NCI-H69 (cell line): Measurements from ENCODE around the gene SLC12A7.
"Not testable (repeated sequence)": the region's sequence is repeated elsewhere in the genome, so short reads cannot be mapped to it uniquely, and the experiment has no call there.

ENCODE experiments used
- DNase-seq: peaks from one replicate; lab custom pipeline; 2025; lab: John Stamatoyannopoulos, UW

Gene SLC12A7

DNA sequence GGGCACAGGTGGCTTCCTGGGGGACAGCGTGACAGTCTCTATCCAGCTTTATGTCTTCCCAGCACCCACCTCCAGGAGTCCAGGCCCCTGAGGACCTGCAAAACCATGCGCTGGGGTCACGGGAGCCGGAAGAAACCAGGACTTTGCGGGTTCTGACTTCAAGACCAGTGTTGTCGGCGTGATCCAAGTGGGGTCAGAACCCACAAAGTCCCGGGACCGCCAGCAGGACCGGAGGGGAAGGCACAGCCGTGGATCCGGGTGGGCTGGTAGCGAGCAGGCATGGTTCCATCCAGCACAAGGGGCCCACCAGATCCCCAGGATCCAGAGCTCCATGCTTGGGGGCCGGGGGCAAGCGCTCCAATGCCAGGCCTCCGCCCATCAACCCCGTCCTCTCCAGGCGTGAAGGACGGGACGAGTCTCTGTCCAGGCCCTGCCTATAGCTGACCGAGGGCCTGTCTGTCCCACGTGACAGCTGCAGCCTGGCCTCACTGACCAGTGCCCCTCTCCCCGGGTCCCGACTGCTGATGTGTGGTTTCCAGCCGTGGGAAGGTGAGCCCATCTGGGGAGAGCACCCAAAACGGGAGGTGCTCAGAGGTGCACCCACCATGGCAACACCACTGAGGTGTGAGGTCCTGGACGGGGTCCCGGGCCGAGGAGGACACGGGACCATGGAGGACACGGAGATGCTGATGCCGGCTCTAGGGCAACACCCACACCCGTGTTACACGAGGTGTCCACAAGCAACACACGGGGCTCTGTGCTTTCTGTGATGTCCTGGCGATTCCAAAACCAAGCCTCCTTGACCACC, 48.9 kb downstream of the SLC12A7 start:
- no peak for DNase-seq

DNA sequence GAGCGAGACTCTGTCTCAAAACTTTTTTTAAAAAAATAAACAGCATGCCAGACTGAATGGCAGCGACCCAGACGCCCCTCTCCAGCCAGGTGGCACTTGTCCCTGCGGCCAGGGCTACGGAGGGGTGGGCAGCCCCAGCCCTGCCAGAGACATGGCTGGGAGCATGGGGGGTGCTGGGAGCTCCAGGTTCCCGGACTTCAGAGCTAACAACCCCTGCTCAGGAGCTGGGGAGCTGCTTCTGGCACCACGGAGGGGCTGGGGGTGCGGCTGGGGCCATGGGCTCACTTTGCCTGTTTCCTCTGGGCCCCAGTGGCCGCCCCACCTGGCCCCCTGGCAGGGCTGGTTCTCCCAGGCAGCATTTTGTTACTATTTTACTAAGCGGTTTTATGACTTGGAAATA, 49.9 kb downstream of the SLC12A7 start:
- no peak for DNase-seq

DNA sequence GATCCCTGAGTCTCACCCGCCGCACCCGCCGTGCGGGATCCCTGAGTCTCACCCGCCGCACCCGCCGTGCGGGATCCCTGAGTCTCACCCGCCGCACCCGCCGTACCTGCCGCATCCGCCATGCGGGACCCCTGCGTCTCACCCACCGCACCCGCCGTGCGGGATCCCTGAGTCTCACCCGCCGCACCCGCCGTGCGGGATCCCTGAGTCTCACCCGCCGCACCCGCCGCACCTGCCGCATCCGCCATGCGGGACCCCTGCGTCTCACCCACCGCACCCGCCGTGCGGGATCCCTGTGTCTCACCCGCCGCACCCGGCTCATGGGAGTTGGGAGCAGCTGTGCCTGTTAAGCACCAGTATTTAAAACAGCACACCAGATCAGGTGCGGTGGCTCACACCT, 50.6 kb downstream of the SLC12A7 start:
- DNase-seq: not testable (repeated sequence)

DNA sequence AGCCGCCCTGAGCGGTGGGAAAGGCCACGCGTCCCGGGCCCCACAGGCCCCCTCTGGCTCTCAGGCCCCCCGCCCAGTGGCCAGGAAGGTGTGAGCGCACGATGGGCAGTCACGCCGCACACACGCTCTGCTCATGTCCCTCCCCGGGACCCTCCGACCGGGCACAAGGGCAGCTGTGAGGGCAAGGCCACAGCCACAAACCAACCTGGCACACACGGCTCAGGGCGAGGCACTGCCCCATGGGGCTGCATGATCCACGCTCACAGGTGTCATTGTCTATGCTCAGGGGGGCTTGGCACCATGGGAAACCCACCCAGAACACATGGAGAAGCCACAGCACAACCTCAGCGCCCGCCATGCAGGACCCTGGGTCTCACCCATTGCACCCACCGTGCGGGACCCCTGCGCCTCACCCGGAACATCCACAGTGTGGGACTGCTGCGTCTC, 51.3 kb downstream of the SLC12A7 start:
- no peak for DNase-seq

DNA sequence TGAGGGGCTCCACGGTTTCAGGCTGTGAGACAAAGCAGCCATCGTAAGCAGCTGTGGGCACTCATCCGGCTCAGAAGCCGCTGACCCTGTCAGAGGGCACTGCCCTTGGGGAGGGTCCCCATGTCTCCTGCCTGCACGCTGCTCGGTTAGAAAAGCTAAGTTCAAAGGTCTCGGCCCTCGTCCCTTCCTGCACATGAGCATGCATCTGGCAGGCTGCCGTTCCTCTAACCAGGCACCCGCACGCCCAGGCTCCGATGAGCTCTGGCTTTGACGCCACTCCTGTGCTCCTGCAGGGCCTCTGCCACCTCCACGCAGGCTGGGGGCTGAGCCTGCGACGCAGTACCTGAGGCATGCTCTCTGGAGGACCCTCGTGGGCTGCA, 52.0 kb downstream of the SLC12A7 start:
- DNase-seq: no peak

DNA sequence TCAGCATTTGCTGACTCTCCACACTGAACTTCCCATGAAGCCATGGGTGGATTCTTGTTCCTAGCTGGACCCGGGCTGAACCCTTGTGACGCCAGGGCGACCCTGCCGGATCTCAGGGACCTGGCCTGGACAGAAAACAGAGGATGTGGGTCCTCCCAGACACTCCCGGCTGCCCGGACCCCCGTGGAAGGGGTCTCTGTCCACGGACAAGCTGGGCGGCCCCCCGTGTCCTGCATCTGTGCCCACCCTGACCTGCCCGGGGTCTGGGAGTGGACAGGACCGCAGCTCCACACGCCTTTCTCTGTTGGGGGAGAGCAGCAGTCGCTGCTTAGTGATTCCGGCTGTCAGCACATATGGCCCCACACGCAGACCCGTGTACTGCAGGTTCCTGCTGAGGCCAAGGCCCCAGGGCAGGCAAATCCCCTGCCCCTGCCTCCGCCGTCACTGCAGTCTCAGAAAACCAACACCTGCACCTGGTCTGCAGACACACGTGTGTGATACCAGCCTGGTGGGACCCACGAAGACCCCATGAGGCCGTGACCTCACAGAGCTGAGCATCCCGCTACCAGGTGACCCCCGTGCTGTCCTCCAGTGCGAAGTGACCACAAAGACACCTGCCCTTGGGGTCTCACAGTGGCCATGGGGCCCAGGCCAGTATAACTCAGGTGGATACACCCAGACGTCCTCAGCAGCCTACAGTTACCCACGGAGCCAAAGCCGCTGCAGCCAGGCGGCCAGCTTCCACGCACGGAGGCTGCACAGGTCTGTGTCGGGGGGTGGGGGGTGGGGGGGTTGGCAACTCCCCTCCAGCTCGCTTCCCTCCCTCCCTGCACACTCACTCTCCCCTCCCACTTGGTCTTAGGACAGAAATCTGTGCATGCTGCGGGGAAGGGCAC, 52.6 kb downstream of the SLC12A7 start:
- no peak for DNase-seq

DNA sequence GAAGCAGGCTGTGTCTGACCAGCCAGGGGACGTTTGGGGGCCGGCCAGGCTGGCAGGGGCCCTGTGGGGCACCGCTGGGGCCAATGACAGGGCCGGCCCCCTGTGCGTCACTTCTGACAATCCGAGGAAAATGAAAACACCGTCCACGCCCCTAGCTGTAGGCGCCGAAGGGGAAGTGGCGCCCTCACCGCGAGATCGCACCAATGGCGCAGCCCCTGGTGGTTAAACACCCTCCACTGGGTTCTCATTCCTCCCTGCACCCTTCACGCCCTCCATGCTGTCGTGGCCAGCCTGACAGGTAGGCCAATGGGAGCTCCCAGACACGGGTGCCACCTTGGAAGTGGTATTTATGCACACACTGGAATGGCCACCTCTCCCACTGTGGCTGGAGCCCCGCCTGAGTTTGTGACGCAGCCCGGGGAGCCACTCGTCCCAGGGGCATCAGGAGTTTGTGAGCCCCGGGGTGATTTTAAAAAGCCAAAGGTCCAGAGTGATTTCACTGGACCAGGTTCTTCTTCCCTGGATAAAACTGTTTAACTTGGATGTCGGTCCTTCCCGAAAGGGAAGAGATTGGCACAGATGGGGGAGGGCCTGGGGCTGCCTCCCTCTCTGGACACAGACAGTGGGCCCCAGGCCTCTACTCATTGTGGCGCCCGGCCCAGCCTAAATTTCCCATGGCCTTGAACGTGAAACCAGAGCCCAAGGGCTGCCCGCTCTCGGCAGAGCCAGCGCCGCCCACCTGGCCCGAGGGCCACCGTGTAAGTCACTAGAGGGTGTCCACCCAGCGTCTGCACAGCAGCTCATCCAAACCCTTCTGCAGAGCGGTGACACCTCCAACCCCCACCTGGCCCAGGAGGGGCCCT, 53.5 kb downstream of the SLC12A7 start:
- DNase-seq: no peak

DNA sequence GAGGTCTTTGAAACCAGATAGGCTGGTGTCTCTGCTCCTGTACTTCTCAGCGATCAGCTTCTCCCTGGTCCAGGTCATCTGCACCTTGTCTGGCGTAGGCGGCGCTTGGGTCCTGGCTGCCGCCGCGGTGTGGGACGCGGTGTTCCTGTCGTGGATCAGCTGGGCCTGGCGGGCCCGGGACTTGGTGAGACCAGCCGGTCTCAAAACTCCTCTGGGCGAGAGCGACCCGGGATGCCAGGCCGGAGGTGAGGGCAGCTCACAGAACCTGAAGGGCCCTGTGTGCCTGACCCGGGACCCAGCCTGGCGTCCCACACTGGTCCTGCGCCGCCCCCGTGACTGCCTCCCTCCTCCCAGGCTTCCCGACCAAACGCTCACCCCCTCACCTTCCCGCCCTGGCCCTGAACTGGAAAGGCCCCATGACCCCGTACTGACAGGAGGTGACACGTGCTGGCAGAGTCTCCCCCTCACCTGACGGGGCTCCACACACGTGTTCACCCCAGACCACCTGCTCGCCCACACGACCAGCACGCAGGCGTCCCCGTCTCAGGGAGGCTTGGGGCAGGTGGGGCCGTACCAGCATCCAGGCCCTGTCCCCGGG, 54.3 kb downstream of the SLC12A7 start:
- DNase-seq: no peak

DNA sequence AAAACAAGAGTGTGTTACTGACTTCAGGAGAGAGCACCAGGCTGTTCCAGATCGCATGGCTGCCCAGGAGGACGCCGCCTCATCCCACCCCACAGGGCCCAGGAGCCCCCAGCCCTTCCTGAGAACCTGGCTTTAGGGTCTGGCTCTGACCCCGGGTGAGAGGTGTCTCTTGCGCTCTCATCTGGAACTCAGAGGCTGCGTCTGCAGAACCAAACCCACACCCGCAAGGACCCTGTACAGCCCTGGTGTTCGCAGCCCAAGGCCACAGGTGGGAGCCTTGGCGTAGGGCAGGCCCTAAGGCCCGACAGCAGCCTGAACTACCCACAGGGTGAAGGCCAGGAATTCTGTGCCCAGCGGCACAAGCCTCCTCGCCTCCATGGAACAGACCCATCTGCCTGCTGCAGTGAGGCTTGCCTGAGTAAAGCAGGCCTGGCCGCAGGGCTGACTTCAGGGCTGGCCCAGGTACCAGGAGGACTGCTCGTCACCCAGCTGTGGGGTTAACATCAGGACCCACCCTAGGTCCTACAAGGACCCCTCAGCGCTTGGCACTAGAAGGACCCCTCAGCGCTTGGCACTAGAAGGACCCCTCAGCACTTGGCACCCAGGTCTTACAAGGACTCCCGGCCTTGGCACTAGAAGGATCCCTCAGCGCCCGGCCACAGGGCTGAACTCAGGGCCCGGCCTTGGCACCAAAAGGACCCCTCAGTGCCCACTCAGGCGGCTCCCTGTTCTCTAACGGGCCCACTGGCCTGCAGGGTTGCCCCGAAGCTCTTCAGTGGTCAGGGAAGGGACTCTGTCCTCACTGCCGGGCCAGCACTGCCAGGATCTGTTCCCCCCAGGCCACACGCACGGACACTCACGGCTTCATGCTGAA, 55.0 kb downstream of the SLC12A7 start:
- no peak for DNase-seq

DNA sequence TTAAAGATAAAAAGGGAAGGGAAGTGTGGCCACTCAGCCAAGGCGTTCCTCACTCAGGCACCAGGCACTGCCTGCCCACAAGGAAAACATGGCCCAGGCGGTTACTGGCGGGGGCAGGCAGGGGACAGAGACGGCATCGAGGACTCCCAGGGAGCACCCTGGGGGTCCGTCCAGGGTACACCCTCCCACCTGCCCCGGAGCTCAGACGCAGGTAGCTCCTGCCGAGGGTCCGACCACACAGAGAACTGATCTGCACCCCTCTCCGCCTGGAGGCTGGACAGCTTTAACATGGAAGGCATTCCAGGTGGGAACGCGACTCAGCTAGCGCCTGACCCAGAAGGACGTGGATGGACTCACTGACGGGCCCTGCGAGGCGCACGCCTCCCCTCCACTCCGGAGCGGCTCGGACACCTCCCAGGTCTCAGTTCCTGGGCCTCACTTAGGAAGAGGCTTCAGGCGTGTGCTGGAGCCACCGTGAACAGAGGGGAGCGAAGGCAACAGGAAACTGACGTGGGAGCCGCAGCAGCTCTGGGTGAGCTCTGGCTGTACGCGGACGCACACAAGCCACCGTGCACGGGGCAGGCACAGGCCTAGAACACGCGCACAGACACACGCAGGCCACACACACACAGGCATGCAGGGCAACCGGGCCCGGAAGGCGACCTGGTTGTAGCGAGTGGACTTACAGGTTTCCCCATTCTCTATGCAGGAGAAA, 55.8 kb downstream of the SLC12A7 start:
- no peak for DNase-seq

DNA sequence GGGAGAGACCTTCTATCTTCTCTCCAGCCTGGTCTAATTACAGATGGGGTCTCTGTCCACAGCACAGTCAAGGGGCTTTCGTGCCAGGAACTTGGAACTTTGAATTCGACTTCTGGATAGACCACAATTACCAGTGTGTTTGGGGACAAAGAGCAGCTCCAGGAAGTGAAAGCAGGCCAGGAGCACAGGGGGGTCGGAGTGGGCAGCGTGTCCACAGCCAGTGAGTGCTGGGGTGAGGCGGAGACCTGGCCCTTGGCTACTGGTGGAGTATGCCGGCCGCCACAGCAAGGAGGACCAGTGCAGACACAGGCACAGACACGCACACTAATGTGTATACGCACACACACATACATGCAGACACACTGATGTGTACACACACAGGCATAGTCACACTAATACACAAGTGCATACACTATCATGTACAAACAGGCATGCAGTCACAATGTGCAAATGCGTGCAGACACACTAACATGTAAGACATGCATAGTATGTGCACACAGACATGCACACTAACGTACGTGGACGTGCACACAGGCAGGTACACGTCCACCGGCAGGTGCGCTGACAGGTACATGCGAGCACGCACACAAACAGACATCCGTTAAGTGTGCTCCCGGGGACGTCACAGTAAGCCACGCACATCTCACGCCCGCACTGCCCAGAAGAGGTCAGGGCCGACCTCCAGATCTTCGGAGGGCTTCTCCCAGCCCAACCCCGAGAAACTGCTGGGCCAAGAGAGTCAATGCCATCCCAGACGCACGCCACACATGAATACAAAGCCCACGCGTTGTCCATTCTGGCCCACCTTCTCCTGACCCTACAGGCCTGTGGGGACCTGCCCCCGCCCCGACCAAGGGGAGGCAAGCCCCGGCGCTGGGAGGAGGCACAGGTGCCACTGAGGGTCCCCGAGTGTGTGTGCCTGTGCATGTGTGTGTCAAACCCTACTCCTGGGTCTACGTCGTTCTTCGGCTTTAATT, 56.8 kb downstream of the SLC12A7 start:
- no peak for DNase-seq

DNA sequence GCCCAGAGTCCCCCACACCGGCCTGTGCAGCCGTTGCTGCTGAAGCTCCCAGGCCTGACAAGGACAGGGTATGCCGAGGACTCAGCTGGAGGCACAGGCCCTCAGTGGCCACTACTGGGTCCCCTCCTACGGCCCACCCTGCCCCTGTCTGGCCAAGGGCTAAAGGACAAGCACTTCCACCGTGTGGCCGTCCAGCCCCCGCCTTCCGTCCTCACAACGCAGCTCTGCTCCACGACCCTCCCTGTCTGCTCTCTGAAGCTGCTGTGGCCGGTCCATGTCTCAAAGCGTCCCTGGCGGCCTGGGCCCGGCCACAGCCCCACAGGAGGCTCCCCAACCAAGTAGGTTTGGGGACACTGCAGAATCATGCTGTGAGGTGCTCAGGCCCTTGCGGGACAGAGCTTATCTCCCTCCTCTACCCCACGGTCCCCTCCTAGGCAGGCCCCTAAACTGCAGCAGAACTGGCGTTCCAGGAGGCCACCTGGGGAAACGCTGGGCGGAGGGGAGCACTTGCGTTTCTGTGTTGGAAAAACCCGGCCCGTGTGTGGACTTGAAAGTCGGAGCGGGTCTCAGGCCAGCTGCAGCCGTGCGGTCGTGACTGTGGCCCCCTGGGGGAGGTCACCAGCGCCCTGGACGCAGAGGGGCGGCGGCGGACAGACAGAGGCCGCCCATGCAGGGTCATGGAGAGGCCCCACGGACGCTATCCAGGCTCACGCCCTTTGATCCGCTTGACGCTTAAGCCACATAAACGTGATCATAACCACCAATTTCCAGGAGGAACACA, 57.7 kb downstream of the SLC12A7 start:
- no peak for DNase-seq

DNA sequence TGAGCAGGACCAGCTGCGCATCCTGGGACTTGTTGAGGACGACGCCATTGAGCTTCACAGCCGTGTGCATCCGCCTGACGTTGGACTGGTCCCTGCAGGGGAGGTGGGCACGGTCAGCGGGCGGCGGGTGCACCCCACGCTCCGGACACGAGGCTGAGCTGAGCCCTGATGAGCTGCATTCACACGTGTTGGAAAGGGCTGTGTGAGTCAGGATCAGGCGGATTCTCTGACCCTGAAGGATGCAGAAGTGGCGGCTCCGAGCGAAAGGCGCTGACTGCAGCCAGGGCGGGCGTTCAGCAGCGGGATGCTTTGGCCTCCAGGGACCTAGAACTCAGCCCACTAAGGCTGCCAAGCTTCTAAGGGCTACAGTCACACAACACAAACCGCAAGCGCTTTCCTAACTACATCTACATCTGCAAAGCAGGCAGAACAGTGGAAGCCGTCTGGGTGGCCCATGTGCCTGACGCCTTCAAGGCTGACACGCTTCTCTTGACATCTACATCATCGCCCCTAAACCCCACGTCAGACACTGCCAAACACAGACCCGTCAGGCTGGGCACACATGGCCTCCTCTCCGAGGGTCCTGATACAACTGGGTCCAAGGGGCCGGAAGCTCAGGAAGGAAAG, 58.4 kb downstream of the SLC12A7 start:
- no peak for DNase-seq

DNA sequence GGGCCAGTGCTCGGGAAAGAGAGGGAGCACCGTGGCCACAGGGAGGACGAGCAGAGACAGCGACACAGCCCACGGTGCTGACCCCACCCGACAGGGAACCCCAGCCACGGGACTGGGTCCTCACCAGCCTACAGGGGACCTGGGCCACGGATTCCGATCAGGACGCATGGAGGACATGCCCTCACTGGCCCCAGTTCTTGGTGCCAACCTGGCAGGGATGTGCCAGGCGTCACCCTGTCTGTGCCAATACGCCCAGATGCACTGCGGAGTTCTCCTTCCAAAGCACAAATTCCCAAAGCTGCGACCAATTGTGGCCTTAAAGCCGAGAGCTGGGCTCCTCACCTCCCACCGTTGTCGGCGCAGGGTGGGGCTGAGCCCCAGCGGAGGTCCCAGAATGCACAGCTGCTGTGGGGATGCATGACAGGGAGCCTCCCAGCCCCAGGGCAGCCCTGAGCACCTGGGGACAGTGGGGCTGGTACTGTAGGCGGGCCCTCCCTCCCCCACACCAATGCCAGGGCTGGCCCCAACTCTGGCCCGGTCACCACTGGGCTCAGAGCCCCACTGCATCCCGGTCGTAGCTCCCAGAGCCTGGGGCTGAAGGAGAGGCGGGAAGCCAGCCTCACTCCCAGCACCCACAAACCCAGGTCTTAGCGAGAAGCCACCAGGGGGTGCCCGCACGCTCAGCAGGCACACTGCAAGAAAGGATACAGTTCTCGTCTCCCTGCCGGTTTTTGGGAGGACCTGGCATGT, 59.0 kb downstream of the SLC12A7 start:
- no peak for DNase-seq

DNA sequence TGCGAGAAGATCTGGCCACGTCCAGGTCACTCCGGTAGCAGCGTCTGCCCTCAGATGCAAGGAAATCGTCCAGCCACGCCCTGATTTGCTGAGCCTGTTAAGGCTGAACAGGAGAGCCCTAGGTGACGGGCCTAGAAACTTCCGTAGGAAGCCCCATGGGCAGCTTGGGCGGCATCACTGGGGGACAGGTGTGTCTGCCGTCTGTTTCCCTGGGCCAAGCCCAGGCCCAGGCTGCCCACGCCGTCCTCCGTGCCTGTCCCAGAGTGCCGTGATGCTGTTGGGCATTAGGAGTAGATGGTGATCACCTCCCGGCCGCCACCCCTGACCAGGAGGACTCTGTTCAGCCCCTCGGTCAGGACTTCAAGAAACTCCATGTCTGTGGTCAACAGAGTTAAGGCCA, 59.8 kb downstream of the SLC12A7 start:
- no peak for DNase-seq

DNA sequence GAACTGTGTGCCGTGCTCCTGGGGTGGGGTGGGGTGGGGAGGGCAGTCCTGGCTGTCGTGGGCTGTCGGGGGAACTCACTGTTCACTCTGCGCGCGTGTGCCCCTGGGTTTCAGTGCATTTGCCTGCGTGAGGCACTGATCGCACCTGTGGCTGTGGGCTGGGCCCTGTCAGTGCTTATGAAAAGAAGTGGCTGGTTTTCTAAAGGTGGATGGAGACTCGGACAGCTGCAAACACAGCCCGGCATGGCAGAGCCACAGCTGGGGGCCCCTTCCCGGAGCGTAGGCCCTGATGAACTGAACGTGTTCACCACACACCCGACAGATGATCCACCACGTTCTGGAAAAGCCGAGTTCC, 60.5 kb downstream of the SLC12A7 start:
- DNase-seq: no peak
